Pons (tissue), 1 donor: ENCODE results near the gene AKAP10.
"Not testable (repeated sequence)": the region's sequence is repeated elsewhere in the genome, so short reads cannot be mapped to it uniquely, and the experiment has no call there.

ENCODE experiments used
- DNase-seq: peaks from one replicate; pipeline ENCODE4 v3.0.0-alpha.2; 2016; ENCODE audit warnings: low spot score

Gene AKAP10

DNA sequence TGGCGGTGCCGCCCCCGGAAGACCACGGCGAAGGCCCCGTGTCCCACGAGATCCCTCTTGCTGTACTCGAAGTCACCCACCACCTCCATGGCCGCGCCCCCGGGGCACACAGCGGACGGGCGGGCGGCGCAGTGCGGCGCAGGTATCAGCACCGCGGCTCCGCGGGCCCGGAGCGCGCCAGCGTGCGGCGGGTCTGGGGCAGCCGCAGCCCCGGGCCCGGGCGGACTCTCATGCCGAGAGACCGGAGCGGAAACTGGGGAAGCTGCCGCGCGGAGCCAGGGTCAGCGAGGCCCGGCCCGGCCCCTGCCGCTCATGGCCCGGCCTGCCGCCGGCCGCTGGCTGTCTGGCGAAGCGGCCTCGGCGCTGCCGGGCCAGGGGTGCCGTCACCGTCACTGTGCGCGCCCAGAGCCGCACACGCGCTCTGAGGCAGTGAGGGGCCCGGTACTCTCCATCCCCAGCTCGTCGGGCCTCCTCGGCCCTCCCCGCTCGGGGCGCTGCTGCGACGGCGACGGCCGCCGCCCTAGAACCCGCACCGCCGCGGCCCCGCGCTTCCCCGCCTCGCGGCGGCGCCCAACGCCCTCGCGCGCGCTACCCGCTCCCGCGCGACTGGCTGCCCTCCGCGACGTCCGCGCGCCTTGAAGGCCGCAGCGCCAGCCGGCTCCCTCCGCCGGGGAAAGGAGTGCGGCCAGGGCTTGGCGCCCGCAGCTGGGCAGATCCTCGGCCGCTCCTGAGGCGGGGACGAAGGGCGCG, 110.1 kb downstream of the AKAP10 start, which contains the start of gene ULK2:
ULK2 (minus strand) TSS at position 608 of the 750 bp plus-strand sequence; CDS start at position 89, 519 bp downstream.
- peak; percentile 52 for DNase-seq

- peak; percentile 63 for DNase-seq
Observed at GRCh38 chr17:19867079-19867328, 110.6 kb downstream of the AKAP10 start.

GRCh38 chr17:19865021-19865420, 112.6 kb downstream of the AKAP10 start:
- no peak for DNase-seq

DNA sequence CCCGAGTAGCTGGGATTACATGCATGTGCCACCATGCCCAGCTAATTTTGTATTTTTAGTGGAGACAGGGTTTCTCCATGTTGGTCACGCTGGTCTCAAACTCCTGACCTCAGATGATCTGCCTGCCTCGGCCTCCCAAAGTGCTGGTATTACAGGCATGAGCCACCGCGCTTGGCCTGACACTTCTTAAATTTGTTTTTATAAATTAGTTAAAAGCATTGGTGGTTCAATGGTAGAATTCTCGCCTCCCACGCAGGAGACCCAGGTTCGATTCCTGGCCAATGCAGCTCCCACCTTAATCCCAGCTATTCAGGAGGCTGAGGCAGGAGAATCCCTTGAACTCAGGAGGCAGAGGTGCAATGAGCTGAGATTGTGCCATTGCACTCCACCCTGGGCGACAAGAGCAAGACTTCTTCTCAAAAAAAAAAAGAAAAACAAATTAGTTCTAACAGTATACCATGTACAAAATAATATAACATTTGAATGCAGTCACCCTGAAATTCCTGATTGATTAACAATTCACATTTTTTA, 116.9 kb downstream of the AKAP10 start:
- DNase-seq: not testable (repeated sequence)

DNA sequence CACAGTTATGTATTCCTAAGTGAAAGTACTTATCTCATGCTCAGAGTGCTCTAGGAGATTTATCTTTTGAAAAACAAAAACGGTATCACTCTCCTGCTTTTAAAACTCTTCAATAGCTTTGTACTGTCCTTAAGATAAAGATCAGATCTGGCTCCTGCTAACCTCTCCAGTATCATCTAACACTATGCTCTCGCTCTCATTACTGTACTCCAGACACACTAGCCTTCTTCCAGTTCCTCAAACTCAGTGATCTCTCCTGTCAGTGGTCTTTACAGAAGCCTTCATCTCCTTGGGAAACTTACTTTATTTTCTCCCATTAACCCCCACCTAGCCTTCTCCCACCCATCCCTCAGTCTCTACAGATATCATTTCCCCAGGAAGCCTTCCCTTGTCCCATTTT, 120.0 kb downstream of the AKAP10 start:
- DNase-seq: no peak
